ENCODE results near the gene SLC15A4.

DNA sequence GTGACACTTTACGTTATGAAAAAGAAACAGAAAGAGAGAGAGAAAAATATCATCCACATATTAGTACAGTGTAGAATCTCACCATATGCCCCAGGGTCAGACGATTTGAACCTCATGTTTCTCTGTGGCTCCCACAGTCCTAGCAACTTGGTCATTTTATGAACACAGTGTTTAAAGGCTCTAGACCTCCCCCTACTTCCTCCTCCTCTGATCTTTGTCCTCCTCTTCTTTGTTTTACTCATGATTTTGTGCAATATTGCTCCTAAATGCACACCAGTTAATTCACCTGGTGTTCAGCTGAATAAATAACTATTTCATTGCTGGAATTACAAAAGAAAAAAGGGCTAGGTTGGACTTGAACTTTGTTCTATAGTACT, 47.7 kb upstream of the SLC15A4 start:
- TF ChIP-seq TCF7L2 (IDR thresholded peaks at IDR 0.05; ENCODE audit: low read depth, low read length) (no peak), SIN3A (IDR thresholded peaks at IDR 0.05; ENCODE audit: borderline replicate concordance, low read depth, low read length) (no peak), ZNF776 (CRISPR knock-in tag; IDR thresholded peaks at IDR 0.05) (no peak), KDM3A (CRISPR knock-in tag; IDR thresholded peaks at IDR 0.05; ENCODE audit: low read depth) (no peak), MXI1 (IDR thresholded peaks at IDR 0.05; ENCODE audit: borderline replicate concordance, low read depth, low read length) (no peak), CHD2 (IDR thresholded peaks at IDR 0.05; ENCODE audit: low read depth, low read length) (no peak)
- TF ChIP-seq, protein P1, sequence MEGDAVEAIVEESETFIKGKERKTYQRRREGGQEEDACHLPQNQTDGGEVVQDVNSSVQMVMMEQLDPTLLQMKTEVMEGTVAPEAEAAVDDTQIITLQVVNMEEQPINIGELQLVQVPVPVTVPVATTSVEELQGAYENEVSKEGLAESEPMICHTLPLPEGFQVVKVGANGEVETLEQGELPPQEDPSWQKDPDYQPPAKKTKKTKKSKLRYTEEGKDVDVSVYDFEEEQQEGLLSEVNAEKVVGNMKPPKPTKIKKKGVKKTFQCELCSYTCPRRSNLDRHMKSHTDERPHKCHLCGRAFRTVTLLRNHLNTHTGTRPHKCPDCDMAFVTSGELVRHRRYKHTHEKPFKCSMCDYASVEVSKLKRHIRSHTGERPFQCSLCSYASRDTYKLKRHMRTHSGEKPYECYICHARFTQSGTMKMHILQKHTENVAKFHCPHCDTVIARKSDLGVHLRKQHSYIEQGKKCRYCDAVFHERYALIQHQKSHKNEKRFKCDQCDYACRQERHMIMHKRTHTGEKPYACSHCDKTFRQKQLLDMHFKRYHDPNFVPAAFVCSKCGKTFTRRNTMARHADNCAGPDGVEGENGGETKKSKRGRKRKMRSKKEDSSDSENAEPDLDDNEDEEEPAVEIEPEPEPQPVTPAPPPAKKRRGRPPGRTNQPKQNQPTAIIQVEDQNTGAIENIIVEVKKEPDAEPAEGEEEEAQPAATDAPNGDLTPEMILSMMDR (CRISPR knock-in tag; IDR thresholded peaks at IDR 0.05): no peak
